SK-N-SH (cell line): ENCODE results near the gene PPAT. TPM values are rescaled to one million over a fixed set of nuclear protein-coding genes. Genes with fewer than 3 reads are reported as not detected.

Experiments used
- CTCF ChIA-PET: fragments of 300-600, 350-600 bp; formaldehyde crosslinking; extraction: SDS; loops from one replicate; lab custom pipeline; 2021; lab: Yijun Ruan, JAX
- POLR2A ChIA-PET: fragments of 350-600 bp; sonication (Branson Sonifier 250); formaldehyde crosslinking; extraction: SDS; loops from one replicate; lab custom pipeline; 2020; ENCODE audit warnings: antibody characterized with exemption, inconsistent platforms; lab: Yijun Ruan, JAX
- DNase-seq: peaks from one replicate; pipeline ENCODE4 v3.0.0; 2012
- H2AFZ ChIP-seq: fragments of 200-600 bp; sonication (generic); 2 replicates; pipeline ENCODE4 v1.8.1; 2016; ENCODE audit warnings: antibody characterized with exemption, mild to moderate bottlenecking, low read depth
- H3F3A ChIP-seq: fragments of 200-600 bp; sonication (generic); replicated peaks from 2 replicates; pipeline ENCODE3; 2016; ENCODE audit warnings: antibody characterized with exemption, mild to moderate bottlenecking; ENCODE audit not compliant: insufficient read depth
- H3K27ac ChIP-seq, 2 experiments: fragments of 200-500 bp in 1 of 2; fragments of 200-600 bp in 1 of 2; sonication (Bioruptor generic) in 1 of 2; sonication (generic), shearing (Covaris generic) in 1 of 2; 2 replicates each; pipeline versions ENCODE4 v1.5.1 to v1.6.1; 2014 to 2016; ENCODE audit warnings: low read depth in 2 of 2, inconsistent platforms in 1 of 2, low read length in 1 of 2, mild to moderate bottlenecking in 1 of 2, mixed read lengths in 1 of 2
- H3K27me3 ChIP-seq: fragments of 200-600 bp; sonication (generic), shearing (Covaris generic); 2 replicates; pipeline ENCODE4 v1.6.1; 2016; ENCODE audit warnings: mixed run types; ENCODE audit not compliant: insufficient read depth
- H3K36me3 ChIP-seq, 2 experiments: fragments of 200-500 bp in 1 of 2; fragments of 200-600 bp in 1 of 2; sonication (Bioruptor generic) in 1 of 2; sonication (generic) in 1 of 2; replicated peaks in 1 of 2; 2 replicates each; pipeline versions ENCODE3 to v1.5.1; 2014 to 2016; ENCODE audit warnings: low read length in 1 of 2, mild to moderate bottlenecking in 1 of 2; ENCODE audit not compliant: insufficient read depth in 2 of 2, control insufficient read depth in 1 of 2
- H3K4me1 ChIP-seq, 2 experiments: fragments of 200-500 bp in 1 of 2; fragments of 200-600 bp in 1 of 2; sonication (Bioruptor generic) in 1 of 2; sonication (generic), shearing (Covaris generic) in 1 of 2; 2 replicates each; pipeline versions ENCODE4 v1.5.1 to v1.6.1; 2014 to 2016; ENCODE audit warnings: low read depth in 1 of 2, low read length in 1 of 2, mixed run types in 1 of 2; ENCODE audit not compliant: insufficient read depth in 2 of 2, control insufficient read depth in 1 of 2
- H3K4me2 ChIP-seq: fragments of 200-600 bp; sonication (generic), shearing (Covaris generic); 2 replicates; pipeline ENCODE4 v1.6.1; 2017; ENCODE audit warnings: mixed run types
- H3K4me3 ChIP-seq, 2 experiments: fragments of 200-500 bp in 1 of 2; fragments of 200-600 bp in 1 of 2; sonication (Bioruptor generic) in 1 of 2; sonication (generic), shearing (Covaris generic) in 1 of 2; 2 replicates each; pipeline versions ENCODE4 v1.5.1 to v1.8.1; 2014 to 2016; ENCODE audit warnings: low read depth in 2 of 2, inconsistent platforms in 1 of 2, low read length in 1 of 2, mild to moderate bottlenecking in 1 of 2, mixed read lengths in 1 of 2, moderate library complexity in 1 of 2
- H3K79me2 ChIP-seq: fragments of 200-600 bp; sonication (generic); 2 replicates; pipeline ENCODE4 v1.8.1; 2017; ENCODE audit warnings: mild to moderate bottlenecking; ENCODE audit not compliant: insufficient read depth
- H3K9ac ChIP-seq: fragments of 200-600 bp; sonication (generic); 2 replicates; pipeline ENCODE4 v1.6.1; 2017; ENCODE audit warnings: mixed run types
- H3K9me2 ChIP-seq: fragments of 200-600 bp; sonication (generic); 2 replicates; pipeline ENCODE4 v1.6.1; 2017; ENCODE audit warnings: mixed run types
- H3K9me3 ChIP-seq: fragments of 200-600 bp; sonication (generic); 2 replicates; pipeline ENCODE4 v1.6.1; 2017; ENCODE audit warnings: mixed run types, mild to moderate bottlenecking, moderate library complexity
- H4K20me1 ChIP-seq: fragments of 200-600 bp; sonication (generic); 2 replicates; pipeline ENCODE4 v1.6.1; 2017; ENCODE audit warnings: mild to moderate bottlenecking, mixed run types; ENCODE audit not compliant: insufficient read depth
- EP300 ChIP-seq, 2 experiments: IDR thresholded peaks; 2 replicates each; pipeline versions ENCODE4 v1.4.0 to v1.6.1; 2012; ENCODE audit warnings: borderline replicate concordance in 1 of 2, low read depth in 1 of 2, low read length in 1 of 2
- FOXM1 ChIP-seq: IDR thresholded peaks from 2 replicates; pipeline ENCODE4 v1.4.0; 2012; ENCODE audit warnings: low read depth, mild to moderate bottlenecking
- GABPA ChIP-seq: IDR thresholded peaks from 2 replicates; pipeline ENCODE4 v1.4.0; 2012; ENCODE audit warnings: low read depth, mild to moderate bottlenecking
- GATA2 ChIP-seq: sonication (generic); formaldehyde crosslinking; IDR thresholded peaks from 2 replicates; pipeline ENCODE4 v1.5.0; 2020; ENCODE audit warnings: mild to moderate bottlenecking, missing genetic modification reagents
- JUND ChIP-seq: IDR thresholded peaks from 2 replicates; pipeline ENCODE4 v1.4.0; 2012
- NRF1 ChIP-seq: IDR thresholded peaks from 2 replicates; pipeline ENCODE4 v1.6.1; 2012; ENCODE audit warnings: low read depth, mild to moderate bottlenecking, low read length
- POLR2AphosphoS5 ChIP-seq: IDR thresholded peaks from 2 replicates; pipeline ENCODE4 v1.6.1; 2012; ENCODE audit warnings: low read depth, low read length
- RXRA ChIP-seq: IDR thresholded peaks from 2 replicates; pipeline ENCODE4 v1.4.0; 2012; ENCODE audit warnings: low read depth, mild to moderate bottlenecking, borderline replicate concordance
- SMC3 ChIP-seq: IDR thresholded peaks from 2 replicates; pipeline ENCODE4 v1.6.1; 2012; ENCODE audit warnings: low read depth, low read length, improper control_type of control experiment
- TAF1 ChIP-seq: IDR thresholded peaks from 2 replicates; pipeline ENCODE4 v1.6.1; 2012; ENCODE audit warnings: low read depth, mild to moderate bottlenecking, low read length, moderate library complexity, borderline replicate concordance
- TCF12 ChIP-seq: IDR thresholded peaks from 2 replicates; pipeline ENCODE4 v1.4.0; 2012
- YY1 ChIP-seq: IDR thresholded peaks from 2 replicates; pipeline ENCODE4 v1.4.0; 2012; ENCODE audit warnings: low read depth, mild to moderate bottlenecking
- WGBS: methylation state at CpG from one replicate; pipeline ENCODE4 v1.1.6; 2017; ENCODE audit warnings: low lambda C conversion rate; 5-methylcytosine and 5-hydroxymethylcytosine counted together
- polyA plus RNA-seq, 3 experiments: library from polyadenylated mRNA; depleted of rRNA; stranded (reverse); fragments of >200 nt; gene quantifications; 2 replicates each; pipeline ENCODE4 v1.2.3, GENCODE V29; 2012
- TF ChIP-seq, protein P1 (sequence below): IDR thresholded peaks from 2 replicates; pipeline ENCODE4 v1.6.1; 2012; ENCODE audit warnings: mild to moderate bottlenecking, low read depth, low read length, moderate library complexity
- TF ChIP-seq, protein P2 (sequence below): fragments of 150-350 bp; IDR thresholded peaks from 2 replicates; pipeline ENCODE4 v1.6.1; 2016; ENCODE audit warnings: mild to moderate bottlenecking, low read depth, low read length
- TF ChIP-seq, protein P3 (sequence below): fragments of 200-600 bp; sonication (generic); IDR thresholded peaks from 2 replicates; pipeline ENCODE4 v1.6.1; 2017; ENCODE audit warnings: antibody characterized with exemption, mild to moderate bottlenecking, moderate library complexity
- TF ChIP-seq, protein P4 (sequence below): IDR thresholded peaks from 2 replicates; pipeline ENCODE4 v1.4.0; 2012; ENCODE audit warnings: low read depth, borderline replicate concordance

PPAT gene
- polyA plus RNA-seq, 1 of the 3 experiments (the other 2 are of a cell fraction) = 7.4 TPM

DNA sequence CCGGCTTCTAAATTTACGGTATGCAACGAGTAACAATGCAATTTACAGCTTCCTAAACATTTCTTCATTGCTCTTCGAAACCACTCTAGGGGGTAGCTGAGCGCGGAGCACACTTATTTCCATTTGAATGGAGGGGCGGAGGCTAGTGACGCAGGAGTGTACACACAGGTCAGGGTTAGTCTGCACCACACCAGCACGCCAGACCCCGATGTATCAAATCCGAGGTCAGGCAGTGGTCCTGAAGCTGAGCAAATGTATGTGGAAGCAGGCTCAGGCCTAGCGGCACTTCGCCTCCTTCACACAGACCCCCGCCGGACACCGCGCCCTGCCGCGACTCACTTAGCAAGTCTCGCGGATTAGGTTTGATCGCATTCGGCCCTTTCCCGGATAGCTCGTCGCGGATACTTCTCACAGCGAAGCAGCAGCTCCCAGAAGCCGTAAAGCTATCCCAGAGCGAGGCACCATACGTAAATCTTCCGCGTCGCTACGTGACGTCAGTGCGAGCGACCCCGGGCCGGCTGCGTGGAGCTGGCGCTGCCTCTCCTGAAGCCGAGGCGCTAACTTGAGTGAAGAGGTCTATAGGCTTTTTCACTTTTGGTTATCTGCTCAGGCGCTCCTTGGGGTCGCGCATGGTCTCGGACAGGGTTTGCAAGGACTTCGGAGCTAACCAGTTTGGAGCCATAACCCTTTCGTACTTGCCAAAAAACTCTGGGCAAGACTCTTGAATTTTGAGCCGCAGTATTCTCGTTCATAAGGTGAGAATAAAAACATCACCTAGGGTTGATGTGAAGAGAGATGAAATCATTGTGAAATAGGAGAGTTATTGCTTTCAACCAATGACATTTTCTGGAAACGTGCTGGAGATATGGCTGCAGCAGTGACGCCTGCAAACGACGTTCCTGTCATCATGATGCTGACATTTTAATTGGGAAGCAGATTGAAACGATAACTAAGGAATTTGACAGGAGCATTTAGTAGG is 48.1 kb downstream of the PPAT start, which contains the start of gene AASDH (continued):
- TF ChIP-seq, protein P1, sequence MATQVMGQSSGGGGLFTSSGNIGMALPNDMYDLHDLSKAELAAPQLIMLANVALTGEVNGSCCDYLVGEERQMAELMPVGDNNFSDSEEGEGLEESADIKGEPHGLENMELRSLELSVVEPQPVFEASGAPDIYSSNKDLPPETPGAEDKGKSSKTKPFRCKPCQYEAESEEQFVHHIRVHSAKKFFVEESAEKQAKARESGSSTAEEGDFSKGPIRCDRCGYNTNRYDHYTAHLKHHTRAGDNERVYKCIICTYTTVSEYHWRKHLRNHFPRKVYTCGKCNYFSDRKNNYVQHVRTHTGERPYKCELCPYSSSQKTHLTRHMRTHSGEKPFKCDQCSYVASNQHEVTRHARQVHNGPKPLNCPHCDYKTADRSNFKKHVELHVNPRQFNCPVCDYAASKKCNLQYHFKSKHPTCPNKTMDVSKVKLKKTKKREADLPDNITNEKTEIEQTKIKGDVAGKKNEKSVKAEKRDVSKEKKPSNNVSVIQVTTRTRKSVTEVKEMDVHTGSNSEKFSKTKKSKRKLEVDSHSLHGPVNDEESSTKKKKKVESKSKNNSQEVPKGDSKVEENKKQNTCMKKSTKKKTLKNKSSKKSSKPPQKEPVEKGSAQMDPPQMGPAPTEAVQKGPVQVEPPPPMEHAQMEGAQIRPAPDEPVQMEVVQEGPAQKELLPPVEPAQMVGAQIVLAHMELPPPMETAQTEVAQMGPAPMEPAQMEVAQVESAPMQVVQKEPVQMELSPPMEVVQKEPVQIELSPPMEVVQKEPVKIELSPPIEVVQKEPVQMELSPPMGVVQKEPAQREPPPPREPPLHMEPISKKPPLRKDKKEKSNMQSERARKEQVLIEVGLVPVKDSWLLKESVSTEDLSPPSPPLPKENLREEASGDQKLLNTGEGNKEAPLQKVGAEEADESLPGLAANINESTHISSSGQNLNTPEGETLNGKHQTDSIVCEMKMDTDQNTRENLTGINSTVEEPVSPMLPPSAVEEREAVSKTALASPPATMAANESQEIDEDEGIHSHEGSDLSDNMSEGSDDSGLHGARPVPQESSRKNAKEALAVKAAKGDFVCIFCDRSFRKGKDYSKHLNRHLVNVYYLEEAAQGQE = peak; percentile 26; the same call in 1 of the 2 replicates

DNA sequence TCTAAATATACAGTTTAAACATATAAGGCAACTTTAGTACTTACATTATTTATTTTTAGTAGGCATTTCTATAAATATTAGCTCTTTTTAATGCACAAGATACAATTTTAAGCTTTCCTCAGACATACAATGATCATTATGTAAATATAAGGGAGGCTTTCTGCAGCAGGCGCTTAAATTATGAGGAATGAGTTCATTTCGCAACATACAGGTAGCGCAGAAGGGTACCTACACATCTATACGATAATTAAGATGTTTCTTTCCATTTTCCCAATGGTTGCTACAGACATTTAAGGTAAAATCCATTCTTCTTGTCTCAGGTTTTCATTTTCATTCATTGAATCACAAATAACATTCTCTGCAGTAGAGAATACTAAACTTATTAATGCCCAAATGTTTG is 49.3 kb downstream of the PPAT start:
- no peak for DNase-seq
- peak overlapping the region; percentile 2 to 98; a peak in 3 of 4 replicates for H3K27ac ChIP-seq
- WGBS = 86% methylated on average over 4 of the region's 4 CpGs
- no peaks in the 10 kb centered on the region for H3K9me2 ChIP-seq
- no peaks in the 10 kb centered on the region for H4K20me1 ChIP-seq
- peaks cover 0 to 12% of the 10 kb centered on the region in 2 experiments; a peak in 3 of 4 replicates for H3K4me1 ChIP-seq
- H3F3A ChIP-seq = peaks cover 20% of the 10 kb centered on the region
- H3K27me3 ChIP-seq = no peaks in the 10 kb centered on the region
- peak overlapping the region; percentile 81 for H3K4me2 ChIP-seq
- H3K9ac ChIP-seq = peak overlapping the region; percentile 89; the same call in 1 of the 2 replicates
- CTCF ChIA-PET = interaction anchor here (0.6 kb wide), 1 partner anchor 239 kb away, joined by 3 read pairs; no protein-coding TSS in a partner anchor
- POLR2A ChIA-PET = interaction anchor here (0.8 kb wide), 1 partner anchor 13 kb away, joined by 3 read pairs; no protein-coding TSS in a partner anchor
- H3K36me3 ChIP-seq = peaks cover 5 to 23% of the 10 kb centered on the region in 2 experiments
- peaks cover 40% of the 10 kb centered on the region for H3K79me2 ChIP-seq
- H3K9me3 ChIP-seq = no peaks in the 10 kb centered on the region
- H3K4me3 ChIP-seq = peak overlapping the region; percentile 38 to 90
- peak overlapping the region; percentile 88 for H2AFZ ChIP-seq
- TF ChIP-seq GABPA = no peak
- TF ChIP-seq RXRA = no peak
- TF ChIP-seq NRF1 = no peak
- no peak for TF ChIP-seq TAF1
- no peak for TF ChIP-seq FOXM1
- no peak for TF ChIP-seq SMC3
- no peak for TF ChIP-seq YY1
- TF ChIP-seq TCF12 = no peak
- TF ChIP-seq, protein P2, sequence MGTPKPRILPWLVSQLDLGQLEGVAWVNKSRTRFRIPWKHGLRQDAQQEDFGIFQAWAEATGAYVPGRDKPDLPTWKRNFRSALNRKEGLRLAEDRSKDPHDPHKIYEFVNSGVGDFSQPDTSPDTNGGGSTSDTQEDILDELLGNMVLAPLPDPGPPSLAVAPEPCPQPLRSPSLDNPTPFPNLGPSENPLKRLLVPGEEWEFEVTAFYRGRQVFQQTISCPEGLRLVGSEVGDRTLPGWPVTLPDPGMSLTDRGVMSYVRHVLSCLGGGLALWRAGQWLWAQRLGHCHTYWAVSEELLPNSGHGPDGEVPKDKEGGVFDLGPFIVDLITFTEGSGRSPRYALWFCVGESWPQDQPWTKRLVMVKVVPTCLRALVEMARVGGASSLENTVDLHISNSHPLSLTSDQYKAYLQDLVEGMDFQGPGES = no peak
- TF ChIP-seq, protein P3, sequence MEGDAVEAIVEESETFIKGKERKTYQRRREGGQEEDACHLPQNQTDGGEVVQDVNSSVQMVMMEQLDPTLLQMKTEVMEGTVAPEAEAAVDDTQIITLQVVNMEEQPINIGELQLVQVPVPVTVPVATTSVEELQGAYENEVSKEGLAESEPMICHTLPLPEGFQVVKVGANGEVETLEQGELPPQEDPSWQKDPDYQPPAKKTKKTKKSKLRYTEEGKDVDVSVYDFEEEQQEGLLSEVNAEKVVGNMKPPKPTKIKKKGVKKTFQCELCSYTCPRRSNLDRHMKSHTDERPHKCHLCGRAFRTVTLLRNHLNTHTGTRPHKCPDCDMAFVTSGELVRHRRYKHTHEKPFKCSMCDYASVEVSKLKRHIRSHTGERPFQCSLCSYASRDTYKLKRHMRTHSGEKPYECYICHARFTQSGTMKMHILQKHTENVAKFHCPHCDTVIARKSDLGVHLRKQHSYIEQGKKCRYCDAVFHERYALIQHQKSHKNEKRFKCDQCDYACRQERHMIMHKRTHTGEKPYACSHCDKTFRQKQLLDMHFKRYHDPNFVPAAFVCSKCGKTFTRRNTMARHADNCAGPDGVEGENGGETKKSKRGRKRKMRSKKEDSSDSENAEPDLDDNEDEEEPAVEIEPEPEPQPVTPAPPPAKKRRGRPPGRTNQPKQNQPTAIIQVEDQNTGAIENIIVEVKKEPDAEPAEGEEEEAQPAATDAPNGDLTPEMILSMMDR = no peak
- TF ChIP-seq GATA2 (CRISPR knock-in tag) = no peak
- no peak for TF ChIP-seq EP300 (IDR thresholded peaks at IDR 0.05; ENCODE audit: borderline replicate concordance in 1 of 2, low read depth in 1 of 2, low read length in 1 of 2)
- TF ChIP-seq, protein P1 = no peak
- TF ChIP-seq, protein P4, sequence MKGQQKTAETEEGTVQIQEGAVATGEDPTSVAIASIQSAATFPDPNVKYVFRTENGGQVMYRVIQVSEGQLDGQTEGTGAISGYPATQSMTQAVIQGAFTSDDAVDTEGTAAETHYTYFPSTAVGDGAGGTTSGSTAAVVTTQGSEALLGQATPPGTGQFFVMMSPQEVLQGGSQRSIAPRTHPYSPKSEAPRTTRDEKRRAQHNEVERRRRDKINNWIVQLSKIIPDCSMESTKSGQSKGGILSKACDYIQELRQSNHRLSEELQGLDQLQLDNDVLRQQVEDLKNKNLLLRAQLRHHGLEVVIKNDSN = no peak
- no peak for TF ChIP-seq JUND
- TF ChIP-seq POLR2AphosphoS5 = no peak
